Lower leg skin (tissue), 4 donors: Measurements from ENCODE around the gene UMAD1. TPM values are rescaled to one million over a fixed set of nuclear protein-coding genes. Genes with fewer than 3 reads are reported as not detected.

Experiments
- DNase-seq, 2 donors: peaks; one replicate each; pipeline ENCODE4 v3.0.0-alpha.2; 2019; ENCODE audit warnings: low spot score in 2 of 2
- H3K4me3 ChIP-seq: fragments of 200-600 bp; sonication (generic); 2 replicates; pipeline ENCODE4 v1.5.1; 2017; ENCODE audit warnings: mild to moderate bottlenecking, low read depth; ENCODE audit not compliant: poor library complexity, severe bottlenecking
- CTCF ChIP-seq, 3 donors: fragments of 450-650 bp; IDR thresholded peaks; one replicate each; pipeline ENCODE4 v1.5.1; 2016; ENCODE audit warnings: antibody characterized with exemption in 3 of 3, mild to moderate bottlenecking in 3 of 3, moderate library complexity in 2 of 3
- POLR2A ChIP-seq, 2 donors: fragments of 450-650 bp; IDR thresholded peaks; one replicate each; pipeline ENCODE4 v1.6.1; 2016 to 2017; ENCODE audit warnings: antibody characterized with exemption in 2 of 2, mild to moderate bottlenecking in 1 of 2, moderate library complexity in 1 of 2
- WGBS, 2 donors: methylation state at CpG; one replicate each; pipeline ENCODE4 v1.1.5; 2018; 5-methylcytosine and 5-hydroxymethylcytosine counted together
- intact Hi-C: fragments of 100-400 bp; cut with DNase I; formaldehyde crosslinking; loops from one replicate; pipeline ENCODE4 v1.15.0; 2023; ENCODE audit warnings: low total_unique reads
- total RNA-seq, 4 donors: library from RNA; depleted of rRNA; stranded (reverse); fragments of >200 nt; gene quantifications; one replicate each; pipeline ENCODE4 v1.1.0, GENCODE V29; 2016

UMAD1 gene
- total RNA-seq, result 10 to 100 TPM; 12.3 to 26.1 (median 13.2) TPM

GRCh38 chr7:7640221-7641128 lies at the start of gene UMAD1:
Gene UMAD1, plus strand, starts transcription at chr7:7640752. Its CDS starts 32,620 bp downstream, at chr7:7673372.
- intact Hi-C loops, result no loop called here
- peak; percentile 99 to 100 for DNase-seq
- WGBS, 2 donors, result 0% methylated on average over 60 to 68 of the region's 68 CpGs
- TF ChIP-seq CTCF (IDR thresholded peaks at IDR 0.05), result no peak
- peak in 1 of 2 donors; percentile 50 for TF ChIP-seq POLR2A (IDR thresholded peaks at IDR 0.05)
- H3K4me3 ChIP-seq, result peak within 1 kb of the TSS; percentile 79

DNA sequence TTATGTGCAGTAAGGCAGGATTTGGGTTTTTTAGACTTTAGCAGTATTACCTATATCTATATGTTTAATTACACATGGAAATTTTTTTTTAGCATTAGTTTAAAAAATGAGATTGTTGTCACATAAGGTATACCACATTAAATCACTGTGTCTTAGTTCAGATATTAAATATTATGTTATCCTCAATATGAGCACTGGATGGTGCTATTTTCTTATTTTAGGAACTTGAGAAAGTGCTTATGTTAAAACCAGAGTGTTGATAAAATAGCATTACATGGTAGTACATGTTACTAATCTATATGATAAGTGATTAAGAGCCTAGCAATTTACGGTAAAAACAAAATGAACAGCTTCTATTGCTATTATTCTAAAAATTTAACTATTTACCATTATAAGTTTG lies 45.1 kb upstream of the UMAD1 start:
- H3K4me3 ChIP-seq, result no peak overlapping the region
- no peak for DNase-seq
- WGBS, 2 donors, result 72 to 78% methylated on average over 1 of the region's 1 CpG
- TF ChIP-seq POLR2A (IDR thresholded peaks at IDR 0.05), result no peak
- TF ChIP-seq CTCF (IDR thresholded peaks at IDR 0.05), result no peak
- intact Hi-C loops, result loop anchor here (10.0 kb wide), 1 partner anchor 619 kb away; no protein-coding TSS in a partner anchor

GRCh38 chr7:7596176-7596575 lies 44.4 kb upstream of the UMAD1 start:
- no peak for DNase-seq
- TF ChIP-seq POLR2A (IDR thresholded peaks at IDR 0.05), result no peak
- TF ChIP-seq CTCF (IDR thresholded peaks at IDR 0.05), result no peak
- no peak overlapping the region for H3K4me3 ChIP-seq
- intact Hi-C loops, result loop anchor here (10.0 kb wide), 1 partner anchor 619 kb away; no protein-coding TSS in a partner anchor
- 80 to 87% methylated on average over 5 of the region's 5 CpGs for WGBS, 2 donors

- no peak for TF ChIP-seq POLR2A (IDR thresholded peaks at IDR 0.05)
- TF ChIP-seq CTCF (IDR thresholded peaks at IDR 0.05), result no peak
- H3K4me3 ChIP-seq, result no peak overlapping the region
- 54 to 55% methylated on average over 3 of the region's 3 CpGs for WGBS, 2 donors
- intact Hi-C loops, result no loop called here
- DNase-seq, result no peak
These were observed 33.5 kb upstream of the UMAD1 start for GRCh38 chr7:7607010-7607409.

DNA sequence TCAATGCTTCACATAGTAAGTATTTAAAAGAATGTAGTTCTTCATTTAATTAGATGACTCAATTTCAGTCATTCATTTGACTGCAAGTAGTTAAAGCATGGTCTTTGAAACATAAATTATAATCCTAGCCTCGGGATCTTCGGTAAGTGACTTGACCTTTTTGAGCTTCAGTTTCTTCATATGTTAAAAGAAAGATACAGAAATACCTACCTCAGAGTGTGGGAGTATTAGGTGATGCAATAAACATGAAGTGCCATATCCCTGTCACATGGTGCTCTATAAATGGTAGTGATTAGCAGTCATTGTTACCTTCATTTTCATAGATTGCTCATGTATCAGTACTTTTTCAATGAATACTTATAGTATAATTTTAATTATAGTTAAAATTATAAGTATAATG lies 31.2 kb upstream of the UMAD1 start:
- H3K4me3 ChIP-seq, result no peak overlapping the region
- no peak for TF ChIP-seq CTCF (IDR thresholded peaks at IDR 0.05)
- no peak for TF ChIP-seq POLR2A (IDR thresholded peaks at IDR 0.05)
- intact Hi-C loops, result no loop called here
- WGBS, 2 donors, result 71 to 85% methylated on average over 2 of the region's 2 CpGs
- DNase-seq, result no peak
